Transverse colon (tissue), 4 donors: ENCODE measurements around the gene PBX4.
"Not testable (repeated sequence)": the region's sequence is repeated elsewhere in the genome, so short reads cannot be mapped to it uniquely, and the experiment has no call there.

Experiments
- CTCF ChIP-seq, 5 experiments: fragments of 200-600 bp in 3 of 5; fragments of 450-650 bp in 2 of 5; sonication (generic) in 3 of 5; IDR thresholded peaks; 1 replicate in 2 of 5; 2 replicates in 3 of 5; pipeline ENCODE4 v1.5.1; 2016 to 2017; ENCODE audit warnings: antibody characterized with exemption in 5 of 5, inconsistent platforms in 3 of 5, mild to moderate bottlenecking in 2 of 5, moderate library complexity in 1 of 5
- POLR2A ChIP-seq: fragments of 450-650 bp; IDR thresholded peaks from one replicate; pipeline ENCODE4 v1.6.1; 2016; ENCODE audit warnings: antibody characterized with exemption, mild to moderate bottlenecking, moderate library complexity
- POLR2AphosphoS5 ChIP-seq, 3 donors: sonication (generic); formaldehyde crosslinking; IDR thresholded peaks; one replicate each; pipeline ENCODE4 v1.6.1; 2016; ENCODE audit warnings: antibody characterized with exemption in 3 of 3

- TF ChIP-seq CTCF (IDR thresholded peaks at IDR 0.05); POLR2A; POLR2AphosphoS5 (IDR thresholded peaks at IDR 0.05): not testable (repeated sequence)
Observed at GRCh38 chr19:19606686-19607085, 11.8 kb downstream of the PBX4 start.
